Measurements from ENCODE around the gene CAPZA1. TPM values are rescaled to one million over a fixed set of nuclear protein-coding genes. Genes with fewer than 3 reads are reported as not detected.

The CAPZA1 gene
- total RNA-seq, 2 donors from 2014 or later = 87.4 to 104 TPM

DNA sequence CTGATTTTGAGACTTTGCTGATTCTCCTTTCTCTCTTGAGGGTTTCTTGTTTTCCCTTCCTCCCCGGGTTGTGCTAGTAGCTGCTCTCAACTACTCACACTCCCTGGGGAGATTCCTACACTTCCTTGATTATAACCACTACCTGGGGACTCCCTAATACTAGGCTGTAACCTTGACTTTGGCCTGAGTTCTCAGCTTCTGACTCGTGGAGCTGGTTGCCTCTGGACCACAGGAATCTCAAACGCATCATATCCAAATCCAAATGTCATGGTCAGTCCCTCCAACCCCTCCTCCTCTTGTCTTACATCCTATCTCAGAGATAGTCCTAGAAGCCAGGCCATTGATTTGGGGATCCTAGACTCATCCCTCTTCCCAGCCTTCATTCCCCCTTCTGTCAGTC lies 66.8 kb downstream of the CAPZA1 start:
- H3K27ac ChIP-seq = no peak overlapping the region
- no peak for DNase-seq (ENCODE audit: low spot score)
- 85% methylated on average over 3 of the region's 3 CpGs for WGBS
- peaks cover 0 to 3% of the 10 kb centered on the region in 2 donors for H3K36me3 ChIP-seq
- TF ChIP-seq POLR2A (IDR thresholded peaks at IDR 0.05) (no peak), POLR2AphosphoS5 (IDR thresholded peaks at IDR 0.05) (no peak)
- TF ChIP-seq, protein P1, sequence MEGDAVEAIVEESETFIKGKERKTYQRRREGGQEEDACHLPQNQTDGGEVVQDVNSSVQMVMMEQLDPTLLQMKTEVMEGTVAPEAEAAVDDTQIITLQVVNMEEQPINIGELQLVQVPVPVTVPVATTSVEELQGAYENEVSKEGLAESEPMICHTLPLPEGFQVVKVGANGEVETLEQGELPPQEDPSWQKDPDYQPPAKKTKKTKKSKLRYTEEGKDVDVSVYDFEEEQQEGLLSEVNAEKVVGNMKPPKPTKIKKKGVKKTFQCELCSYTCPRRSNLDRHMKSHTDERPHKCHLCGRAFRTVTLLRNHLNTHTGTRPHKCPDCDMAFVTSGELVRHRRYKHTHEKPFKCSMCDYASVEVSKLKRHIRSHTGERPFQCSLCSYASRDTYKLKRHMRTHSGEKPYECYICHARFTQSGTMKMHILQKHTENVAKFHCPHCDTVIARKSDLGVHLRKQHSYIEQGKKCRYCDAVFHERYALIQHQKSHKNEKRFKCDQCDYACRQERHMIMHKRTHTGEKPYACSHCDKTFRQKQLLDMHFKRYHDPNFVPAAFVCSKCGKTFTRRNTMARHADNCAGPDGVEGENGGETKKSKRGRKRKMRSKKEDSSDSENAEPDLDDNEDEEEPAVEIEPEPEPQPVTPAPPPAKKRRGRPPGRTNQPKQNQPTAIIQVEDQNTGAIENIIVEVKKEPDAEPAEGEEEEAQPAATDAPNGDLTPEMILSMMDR (IDR thresholded peaks at IDR 0.05) = no peak
- H3K4me3 ChIP-seq = no peak overlapping the region
- H3K9me3 ChIP-seq = no peaks in the 10 kb centered on the region
- H3K4me1 ChIP-seq (replicated peaks) = no peaks in the 10 kb centered on the region
- intact Hi-C loops (cut with DNase I) = no loop called here
- no peaks in the 10 kb centered on the region for H3K27me3 ChIP-seq (replicated peaks; ENCODE audit: insufficient read depth)

DNA sequence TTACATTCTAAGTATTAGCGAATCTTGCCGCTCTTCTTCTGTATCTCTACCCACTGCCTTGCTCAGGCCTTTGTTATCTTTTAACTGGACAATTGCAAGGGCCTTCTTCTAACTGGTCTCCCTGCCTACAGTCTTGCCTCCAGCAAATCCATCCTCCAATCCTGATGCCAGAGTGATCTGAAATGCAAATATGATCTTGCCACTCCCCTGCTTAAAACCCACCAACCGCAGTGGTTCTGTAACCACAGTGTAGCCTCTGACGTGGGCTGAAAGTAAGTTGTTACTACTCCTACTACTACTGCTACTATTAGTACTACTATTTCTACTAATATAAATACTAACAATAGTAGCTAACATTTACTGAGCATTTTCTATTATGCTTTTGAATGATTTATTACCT lies 67.2 kb downstream of the CAPZA1 start:
- DNase-seq (ENCODE audit: low spot score) = no peak
- TF ChIP-seq POLR2AphosphoS5 (IDR thresholded peaks at IDR 0.05) (no peak), POLR2A (IDR thresholded peaks at IDR 0.05) (no peak)
- TF ChIP-seq, protein P1 (IDR thresholded peaks at IDR 0.05) = no peak
- H3K9me3 ChIP-seq = no peaks in the 10 kb centered on the region
- H3K36me3 ChIP-seq = peaks cover 0 to 3% of the 10 kb centered on the region in 2 donors
- no peaks in the 10 kb centered on the region for H3K4me1 ChIP-seq (replicated peaks)
- no peaks in the 10 kb centered on the region for H3K27me3 ChIP-seq (replicated peaks; ENCODE audit: insufficient read depth)
- H3K27ac ChIP-seq = peak overlapping the region in 1 of 2 donors; percentile 10
- 84% methylated on average over 4 of the region's 4 CpGs for WGBS
- intact Hi-C loops (cut with DNase I) = no loop called here
- no peak overlapping the region for H3K4me3 ChIP-seq

DNA sequence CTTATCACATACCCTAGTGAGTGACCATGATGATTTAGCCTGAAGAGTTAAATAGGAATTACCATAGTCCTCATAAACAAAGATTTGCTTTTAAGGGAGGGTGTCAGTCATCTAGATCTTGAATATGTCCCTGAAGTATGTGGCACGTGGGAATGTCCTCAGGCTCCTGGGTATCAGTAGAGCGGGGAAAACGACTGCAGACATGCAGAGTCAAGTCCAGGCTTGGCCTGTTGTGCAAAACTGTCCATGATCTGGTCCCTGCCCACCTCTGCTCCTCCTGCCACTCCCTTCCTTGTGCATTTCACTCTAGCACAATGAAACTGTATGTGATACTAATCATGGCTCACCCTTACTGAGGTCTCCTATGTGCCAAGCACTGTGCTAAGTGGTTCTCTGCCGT lies 67.7 kb downstream of the CAPZA1 start:
- DNase-seq (ENCODE audit: low spot score) = peak; percentile 75

DNA sequence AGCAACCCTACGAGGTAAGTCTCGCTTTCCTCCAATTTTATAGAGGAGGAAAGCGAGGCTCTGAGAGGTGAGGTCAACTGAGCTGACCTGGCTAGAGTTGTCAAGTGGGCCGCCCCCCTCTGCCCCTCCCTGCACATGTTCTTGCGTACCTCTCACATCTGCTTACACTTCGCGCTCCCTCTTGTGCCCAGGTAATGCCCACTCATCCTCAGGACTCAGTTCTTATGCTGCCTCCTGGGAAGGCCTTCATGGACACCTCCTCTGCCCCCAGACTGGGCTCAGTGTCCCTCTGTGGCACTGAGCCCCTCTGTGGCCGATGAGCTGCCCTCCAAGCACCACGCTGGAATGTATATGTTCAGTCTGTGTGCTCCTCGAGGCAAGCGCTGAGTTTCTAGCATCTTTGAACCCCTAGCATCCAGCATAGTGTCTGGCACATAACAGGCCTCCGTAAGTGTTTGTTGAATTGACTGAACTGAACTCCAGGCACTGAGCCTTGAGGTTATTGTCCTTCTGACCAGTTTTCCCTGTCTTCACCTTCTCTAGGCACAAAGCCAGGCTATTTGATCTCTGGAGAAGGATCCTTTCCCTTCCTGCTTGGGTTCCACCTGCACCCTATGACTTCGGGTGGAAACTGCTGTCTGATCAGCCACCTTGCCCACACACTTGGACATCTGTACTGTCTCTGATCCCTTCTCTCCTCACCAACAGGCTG lies 68.3 kb downstream of the CAPZA1 start:
- H3K4me3 ChIP-seq = no peak overlapping the region
- no peaks in the 10 kb centered on the region for H3K4me1 ChIP-seq (replicated peaks)
- no peaks in the 10 kb centered on the region for H3K27me3 ChIP-seq (replicated peaks; ENCODE audit: insufficient read depth)
- no peaks in the 10 kb centered on the region for H3K9me3 ChIP-seq
- WGBS = 69% methylated on average over 13 of the region's 13 CpGs
- no peak for DNase-seq (ENCODE audit: low spot score)
- TF ChIP-seq POLR2A (IDR thresholded peaks at IDR 0.05) = no peak
- no peak for TF ChIP-seq POLR2AphosphoS5 (IDR thresholded peaks at IDR 0.05)
- TF ChIP-seq, protein P1 (IDR thresholded peaks at IDR 0.05) = no peak
- intact Hi-C loops (cut with DNase I) = no loop called here
- peaks cover 0 to 3% of the 10 kb centered on the region in 2 donors for H3K36me3 ChIP-seq
- H3K27ac ChIP-seq = peak overlapping the region in 1 of 2 donors; percentile 10

More for the DNA sequence above, 67.7 kb downstream of the CAPZA1 start:
- peak; percentile 65 for TF ChIP-seq POLR2AphosphoS5 (IDR thresholded peaks at IDR 0.05)
- no peak for TF ChIP-seq POLR2A (IDR thresholded peaks at IDR 0.05)
- H3K36me3 ChIP-seq = peaks cover 0 to 3% of the 10 kb centered on the region in 2 donors
- no peak overlapping the region for H3K4me3 ChIP-seq
- no peaks in the 10 kb centered on the region for H3K27me3 ChIP-seq (replicated peaks; ENCODE audit: insufficient read depth)
- WGBS = 48% methylated on average over 4 of the region's 4 CpGs
- H3K4me1 ChIP-seq (replicated peaks) = no peaks in the 10 kb centered on the region
- H3K27ac ChIP-seq = peak overlapping the region in 1 of 2 donors; percentile 10
- no peaks in the 10 kb centered on the region for H3K9me3 ChIP-seq
- intact Hi-C loops (cut with DNase I) = no loop called here

DNA sequence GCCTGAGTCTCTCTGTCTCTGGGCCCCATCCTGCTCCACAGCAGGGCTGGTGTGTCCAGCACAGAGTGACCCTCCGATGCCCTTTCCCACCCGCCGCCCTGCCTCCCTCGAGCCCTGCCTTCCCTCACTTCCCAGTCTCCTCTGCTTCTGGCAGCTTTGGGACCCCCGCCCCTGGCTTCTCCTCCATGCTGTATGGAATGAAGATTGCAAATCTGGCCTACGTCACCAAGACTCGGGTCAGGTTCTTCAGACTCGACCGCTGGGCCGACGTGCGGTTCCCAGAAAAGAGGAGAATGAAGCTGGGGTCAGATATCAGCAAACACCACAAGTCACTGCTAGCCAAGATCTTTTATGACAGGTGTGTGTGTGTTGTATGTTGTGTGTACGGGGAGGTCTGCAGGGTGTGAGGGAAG lies 69.2 kb downstream of the CAPZA1 start:
- DNase-seq (ENCODE audit: low spot score) = no peak
- peaks cover 0 to 3% of the 10 kb centered on the region in 2 donors for H3K36me3 ChIP-seq
- H3K4me3 ChIP-seq = no peak overlapping the region
- no peaks in the 10 kb centered on the region for H3K9me3 ChIP-seq
- TF ChIP-seq, protein P1 (IDR thresholded peaks at IDR 0.05) = no peak
- no peak for TF ChIP-seq POLR2AphosphoS5 (IDR thresholded peaks at IDR 0.05)
- TF ChIP-seq POLR2A (IDR thresholded peaks at IDR 0.05) = no peak
- H3K4me1 ChIP-seq (replicated peaks) = no peaks in the 10 kb centered on the region
- 71% methylated on average over 13 of the region's 13 CpGs for WGBS
- intact Hi-C loops (cut with DNase I) = no loop called here
- no peak overlapping the region for H3K27ac ChIP-seq
- no peaks in the 10 kb centered on the region for H3K27me3 ChIP-seq (replicated peaks; ENCODE audit: insufficient read depth)
